ENCODE data around the gene ARID5B. TPM values are rescaled to one million over a fixed set of nuclear protein-coding genes. Genes with fewer than 3 reads are reported as not detected.

Gene ARID5B
- total and polyA plus RNA-seq, 7 donors, result 8.5 to 166 (median 75.9) TPM

- H3K9me3 ChIP-seq, result no peaks in the 10 kb centered on the region
- no peak overlapping the region for H3K4me3 ChIP-seq
- ATAC-seq, result no peak
- H3K4me1 ChIP-seq, result peaks cover 9% of the 10 kb centered on the region
- WGBS, 3 donors, result 36 to 45% (median 36%) methylated on average over 3 of the region's 3 CpGs
- H3K27ac ChIP-seq, result no peak overlapping the region
- no peaks in the 10 kb centered on the region for H3K27me3 ChIP-seq (ENCODE audit: insufficient read depth in 3 of 3, low read length in 2 of 3)
- intact Hi-C loops (cut with DNase I), result no loop called here
- TF ChIP-seq CTCF (IDR thresholded peaks at IDR 0.05), result no peak
- no peak for DNase-seq
- no peaks in the 10 kb centered on the region for H3K36me3 ChIP-seq (ENCODE audit: insufficient read depth in 1 of 2, low read depth in 1 of 2)
Measured at GRCh38 chr10:61870526-61870895, 31.0 kb upstream of the ARID5B start.

- Histone ChIP-seq H3K9me3 (no peaks in the 10 kb centered on the region), H3K4me1 (peaks cover 9% of the 10 kb centered on the region), H3K27ac (no peak overlapping the region), H3K36me3 (ENCODE audit: insufficient read depth in 1 of 2, low read depth in 1 of 2) (no peaks in the 10 kb centered on the region), H3K4me3 (no peak overlapping the region), H3K27me3 (ENCODE audit: insufficient read depth in 3 of 3, low read length in 2 of 3) (no peaks in the 10 kb centered on the region)
- DNase-seq (no peak), ATAC-seq (no peak)
- intact Hi-C loops (cut with DNase I), result no loop called here
- WGBS, 3 donors, result 96 to 98% (median 96%) methylated on average over 6 of the region's 6 CpGs
- no peak for TF ChIP-seq CTCF (IDR thresholded peaks at IDR 0.05)
Measured at GRCh38 chr10:61871487-61871886, 30.0 kb upstream of the ARID5B start.

- DNase-seq, result no peak
- Histone ChIP-seq H3K27me3 (ENCODE audit: insufficient read depth in 3 of 3, low read length in 2 of 3) (no peaks in the 10 kb centered on the region), H3K27ac (no peak overlapping the region), H3K4me3 (no peak overlapping the region), H3K4me1 (no peaks in the 10 kb centered on the region), H3K36me3 (ENCODE audit: insufficient read depth in 1 of 2, low read depth in 1 of 2) (no peaks in the 10 kb centered on the region), H3K9me3 (no peaks in the 10 kb centered on the region)
- WGBS, 3 donors, result 40 to 48% (median 41%) methylated on average over 11 of the region's 11 CpGs
- intact Hi-C loops (cut with DNase I), result no loop called here
- no peak for ATAC-seq
- no peak for TF ChIP-seq CTCF (IDR thresholded peaks at IDR 0.05)
Measured at GRCh38 chr10:61877887-61878739, 23.4 kb upstream of the ARID5B start.

GRCh38 chr10:61878740-61879068 lies 22.8 kb upstream of the ARID5B start:
- Histone ChIP-seq H3K27me3 (ENCODE audit: insufficient read depth in 3 of 3, low read length in 2 of 3) (no peaks in the 10 kb centered on the region), H3K27ac (no peak overlapping the region), H3K36me3 (ENCODE audit: insufficient read depth in 1 of 2, low read depth in 1 of 2) (no peaks in the 10 kb centered on the region), H3K4me3 (no peak overlapping the region), H3K9me3 (no peaks in the 10 kb centered on the region), H3K4me1 (no peaks in the 10 kb centered on the region)
- ATAC-seq (no peak), DNase-seq (no peak)
- TF ChIP-seq CTCF (IDR thresholded peaks at IDR 0.05), result no peak
- intact Hi-C loops (cut with DNase I), result no loop called here

Data from psoas muscle (tissue), 8 donors.